HG03108 (cell line): ENCODE results near the gene NUDT19.
"Not testable (repeated sequence)": the region's sequence is repeated elsewhere in the genome, so short reads cannot be mapped to it uniquely, and the experiment has no call there.

Source experiments
- ATAC-seq: cut with Tn5 transposase; IDR thresholded peaks from one replicate; pipeline ENCODE4 v1.9.1; 2021; ENCODE audit warnings: moderate library complexity; ENCODE audit not compliant: unreplicated experiment

The NUDT19 gene

GRCh38 chr19:32674931-32675719 is 16.5 kb upstream of the NUDT19 start, which contains the start of gene ANKRD27:
Gene ANKRD27 (minus strand): TSS chr19:32675180. CDS start chr19:32659015, 16,165 bp downstream.
- ATAC-seq, result peak; percentile 95

- ATAC-seq, result no peak
Observed at GRCh38 chr19:32675720-32676185, 15.9 kb upstream of the NUDT19 start, which contains the start of gene RGS9BP. Gene RGS9BP (plus strand): TSS chr19:32675848. CDS start chr19:32676264, 416 bp downstream.

- ATAC-seq, result no peak
Observed at GRCh38 chr19:32676186-32676894, 15.3 kb upstream of the NUDT19 start.

- ATAC-seq, result no peak
Observed at GRCh38 chr19:32676895-32677359, 14.7 kb upstream of the NUDT19 start.

- no peak for ATAC-seq
Observed at GRCh38 chr19:32677657-32678056, 14.0 kb upstream of the NUDT19 start.

GRCh38 chr19:32680986-32681385 is 10.6 kb upstream of the NUDT19 start:
- no peak for ATAC-seq

GRCh38 chr19:32682317-32682716 is 9.3 kb upstream of the NUDT19 start:
- no peak for ATAC-seq

- no peak for ATAC-seq
Observed at GRCh38 chr19:32686847-32687475, 4.7 kb upstream of the NUDT19 start.

- ATAC-seq, result no peak
Observed at GRCh38 chr19:32687681-32688080, 3.9 kb upstream of the NUDT19 start.

GRCh38 chr19:32688311-32688710 is 3.3 kb upstream of the NUDT19 start:
- no peak for ATAC-seq

GRCh38 chr19:32691952-32692726 is 518 bp downstream of the NUDT19 start:
- ATAC-seq, result peak; percentile 61

GRCh38 chr19:32692727-32693061 is 1.1 kb downstream of the NUDT19 start:
- ATAC-seq, result no peak

GRCh38 chr19:32693151-32694108 is 1.8 kb downstream of the NUDT19 start:
- ATAC-seq, result not testable (repeated sequence)

- not testable (repeated sequence) for ATAC-seq
Observed at GRCh38 chr19:32694316-32694715, 2.7 kb downstream of the NUDT19 start.

- ATAC-seq, result not testable (repeated sequence)
Observed at GRCh38 chr19:32694851-32695250, 3.2 kb downstream of the NUDT19 start.

- not testable (repeated sequence) for ATAC-seq
Observed at GRCh38 chr19:32695506-32695905, 3.9 kb downstream of the NUDT19 start.

GRCh38 chr19:32696771-32697170 is 5.2 kb downstream of the NUDT19 start:
- ATAC-seq, result not testable (repeated sequence)

- ATAC-seq, result not testable (repeated sequence)
Observed at GRCh38 chr19:32700129-32700528, 8.5 kb downstream of the NUDT19 start.

GRCh38 chr19:32702010-32702409 is 10.4 kb downstream of the NUDT19 start:
- ATAC-seq, result no peak
